ENCODE data around the gene CREG2.
"Not testable (repeated sequence)": the region's sequence is repeated elsewhere in the genome, so short reads cannot be mapped to it uniquely, and the experiment has no call there.

Gene CREG2

GRCh38 chr2:101346909-101347308 lies 40.4 kb downstream of the CREG2 start:
- DNase-seq (ENCODE audit: low spot score), result no peak

- DNase-seq (ENCODE audit: low spot score), result no peak
These were observed 43.2 kb downstream of the CREG2 start for GRCh38 chr2:101344137-101344536.

GRCh38 chr2:101342625-101343008 lies 44.7 kb downstream of the CREG2 start:
- DNase-seq (ENCODE audit: low spot score), result no peak

GRCh38 chr2:101341901-101342624 lies 45.2 kb downstream of the CREG2 start:
- DNase-seq (ENCODE audit: low spot score), result peak; percentile 65

DNA sequence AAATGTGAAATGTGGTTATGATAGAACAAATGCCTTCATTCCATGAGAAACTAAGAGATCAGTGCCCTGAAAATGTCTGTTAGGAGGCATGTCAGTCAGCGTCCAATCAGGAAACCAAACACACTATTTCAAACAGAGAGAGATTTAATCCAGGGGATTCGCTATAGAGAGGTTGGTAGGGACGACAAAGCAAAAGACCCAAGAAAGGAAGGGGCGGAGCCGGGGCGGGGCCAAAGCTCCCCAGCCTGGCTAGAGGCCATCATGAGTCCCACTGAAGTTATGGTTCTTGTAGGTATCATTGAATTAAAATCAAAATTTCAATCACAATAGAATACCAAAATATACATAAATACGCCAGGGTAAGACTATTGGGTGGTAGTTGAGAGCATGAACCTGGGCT lies 45.9 kb downstream of the CREG2 start:
- peak; percentile 26 for DNase-seq (ENCODE audit: low spot score)

DNA sequence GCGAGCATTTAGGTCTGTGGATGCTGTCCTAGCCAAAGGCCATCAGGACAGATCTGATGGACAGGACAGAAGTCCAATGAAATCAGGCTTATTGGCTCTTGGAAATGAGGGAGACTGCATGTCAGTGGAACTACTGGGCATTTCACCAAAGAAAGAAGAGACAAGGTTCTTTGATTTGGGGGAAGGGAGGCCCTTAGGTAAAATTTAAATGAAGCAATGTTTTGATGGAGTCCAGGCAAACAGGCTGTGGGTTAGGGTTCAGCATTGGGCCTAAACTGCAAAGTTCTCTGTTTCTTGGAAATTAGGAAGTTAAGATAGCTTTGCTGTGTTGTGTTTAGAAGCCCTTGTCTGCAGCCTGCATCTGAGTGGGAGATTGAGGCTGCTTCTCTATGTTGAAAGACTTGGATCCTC lies 47.2 kb downstream of the CREG2 start:
- DNase-seq (ENCODE audit: low spot score), result no peak

DNA sequence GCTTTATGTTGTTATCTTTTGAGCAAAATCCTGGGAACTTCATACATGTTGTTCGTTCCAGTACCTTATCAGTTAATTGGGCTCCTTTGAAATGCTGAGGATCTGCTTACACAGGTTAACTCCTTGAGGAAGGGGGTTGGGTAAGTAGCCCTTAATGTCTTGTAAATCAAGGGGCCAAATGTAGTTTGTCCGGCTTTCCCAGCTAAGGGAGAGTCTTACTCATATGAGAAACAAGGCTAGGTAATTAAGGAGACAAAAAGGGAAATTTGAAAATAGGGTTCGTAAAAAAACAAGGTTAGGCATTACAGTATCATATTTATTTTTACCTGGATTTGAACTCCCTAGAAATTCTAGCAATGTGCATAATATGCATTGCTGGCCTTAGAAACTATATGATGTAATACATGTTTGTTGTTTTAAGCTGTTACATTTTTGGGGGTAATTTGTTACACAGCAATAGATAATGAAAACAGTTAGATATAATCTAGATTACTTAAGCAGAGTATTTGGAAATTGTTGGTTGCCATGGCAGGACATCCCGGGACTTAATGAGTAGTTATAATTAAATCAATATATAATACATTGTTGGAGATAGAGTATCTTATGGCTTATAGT lies 47.9 kb downstream of the CREG2 start:
- DNase-seq (ENCODE audit: low spot score), result no peak

DNA sequence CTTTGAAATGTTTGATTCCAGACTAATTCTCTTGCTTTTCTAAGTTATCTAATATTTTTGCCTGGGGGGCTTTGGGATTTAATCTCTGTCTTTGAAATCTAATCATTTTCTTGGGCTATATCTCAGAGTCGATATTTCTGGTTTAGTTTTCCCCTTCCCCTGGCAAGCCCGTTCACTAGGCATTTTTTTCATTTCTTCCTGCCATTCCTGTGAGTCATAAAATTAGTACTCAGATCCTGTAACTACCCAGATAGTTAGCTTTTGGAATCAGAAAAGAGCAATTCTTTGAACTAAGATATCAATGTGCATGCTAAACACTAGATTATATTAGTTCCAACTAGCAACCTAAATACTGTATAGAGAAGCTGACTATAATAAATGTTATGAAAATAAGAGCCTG lies 49.4 kb downstream of the CREG2 start:
- DNase-seq (ENCODE audit: low spot score), result no peak

- DNase-seq (ENCODE audit: low spot score), result no peak
These were observed 54.2 kb downstream of the CREG2 start for GRCh38 chr2:101332885-101333766.

DNA sequence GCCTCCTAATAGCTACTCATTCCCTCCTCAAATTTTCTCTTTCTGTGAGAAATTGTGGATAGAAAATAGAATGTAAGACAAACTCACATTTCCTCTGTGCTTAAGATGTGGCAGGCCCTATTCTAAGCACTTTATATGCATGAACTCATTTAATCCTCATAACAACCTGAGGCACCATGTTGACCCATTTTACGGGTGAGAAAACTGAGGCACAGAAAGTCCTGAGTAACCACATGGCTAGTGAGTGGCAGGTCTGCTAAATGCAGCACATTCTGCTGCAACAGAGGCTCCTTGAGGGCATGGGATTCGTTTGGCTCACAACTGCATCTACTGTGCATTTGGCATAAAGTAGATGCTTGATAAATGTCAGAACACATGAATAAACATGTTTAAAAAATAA lies 56.1 kb downstream of the CREG2 start:
- no peak for DNase-seq (ENCODE audit: low spot score)

DNA sequence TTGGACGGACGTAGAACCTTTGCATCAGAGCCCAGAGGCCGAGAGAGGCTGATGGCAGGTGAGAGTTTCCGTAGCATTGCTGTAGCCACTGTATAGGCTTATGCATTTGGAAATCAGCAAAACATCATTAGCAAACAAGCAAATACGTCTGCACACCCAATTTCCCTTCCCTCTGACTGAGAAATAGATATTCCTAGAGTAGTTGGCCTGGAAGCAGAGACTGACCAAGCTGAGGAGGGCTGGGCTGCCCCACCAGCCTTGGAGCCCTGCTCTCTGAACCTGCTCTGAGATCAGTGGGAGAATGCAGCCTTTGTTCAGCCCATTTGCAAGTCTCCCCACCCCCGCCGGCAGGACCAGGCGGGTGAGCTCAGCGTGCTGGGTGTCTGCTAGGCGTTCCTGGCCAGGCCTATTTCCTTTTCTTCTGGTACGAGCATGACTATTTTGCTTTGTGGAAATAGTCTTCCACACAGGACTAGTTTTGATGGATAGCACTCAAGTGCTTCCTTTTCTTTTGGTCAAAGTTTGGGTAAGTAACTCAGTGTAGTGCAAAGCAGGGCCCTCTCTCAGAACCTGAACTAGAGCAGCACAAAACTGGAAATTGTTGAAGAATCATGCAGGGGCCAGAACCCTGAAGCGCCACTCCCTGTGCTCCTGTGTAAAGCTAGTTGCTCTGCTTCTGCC lies 56.9 kb downstream of the CREG2 start:
- peak; percentile 35 for DNase-seq (ENCODE audit: low spot score)

DNA sequence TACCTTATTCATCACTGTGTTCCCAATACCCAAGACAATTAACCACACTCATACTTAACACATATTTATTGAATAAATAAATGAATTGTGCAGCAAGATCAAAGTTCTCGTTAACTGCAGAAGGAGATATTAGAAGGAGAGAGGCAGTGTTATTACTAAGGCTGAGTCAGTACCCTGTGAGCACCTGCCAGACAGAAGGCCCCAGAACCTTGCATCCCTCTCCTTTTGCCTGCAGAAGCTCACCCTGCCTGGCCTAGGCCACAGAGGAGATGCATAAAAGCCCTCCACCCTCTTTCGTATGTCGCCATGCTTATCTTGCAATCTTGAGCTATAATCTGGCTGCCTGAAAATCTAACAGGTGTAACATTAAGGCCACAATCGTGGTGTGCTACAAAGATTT lies 58.3 kb downstream of the CREG2 start:
- DNase-seq (ENCODE audit: low spot score), result peak; percentile 48

DNA sequence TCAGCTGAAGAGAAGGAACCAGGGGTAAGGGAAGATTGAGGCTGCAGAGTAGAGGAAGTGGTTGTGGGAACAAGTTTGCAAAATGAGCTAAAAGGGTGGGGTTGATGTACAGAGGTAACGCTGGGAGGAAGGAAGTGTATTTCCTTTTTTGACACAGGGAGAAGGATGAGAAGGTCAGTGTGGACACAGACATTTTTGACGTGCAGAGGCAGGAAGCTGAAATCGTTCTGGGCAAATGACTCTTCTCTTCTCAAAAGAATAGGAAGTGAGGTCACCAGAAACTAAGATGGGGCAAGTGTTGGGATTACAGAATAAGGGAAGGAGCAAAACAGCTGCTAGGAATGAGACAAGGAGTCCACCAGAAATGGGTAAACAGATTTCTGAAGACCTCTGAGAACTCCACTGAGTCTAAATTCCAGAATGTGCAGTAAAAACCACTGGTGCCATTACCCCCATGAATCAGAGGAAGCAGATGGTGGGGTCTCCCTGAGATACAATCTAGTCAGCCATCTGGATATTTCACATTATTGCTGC lies 58.8 kb downstream of the CREG2 start:
- DNase-seq (ENCODE audit: low spot score), result peak; percentile 66

DNA sequence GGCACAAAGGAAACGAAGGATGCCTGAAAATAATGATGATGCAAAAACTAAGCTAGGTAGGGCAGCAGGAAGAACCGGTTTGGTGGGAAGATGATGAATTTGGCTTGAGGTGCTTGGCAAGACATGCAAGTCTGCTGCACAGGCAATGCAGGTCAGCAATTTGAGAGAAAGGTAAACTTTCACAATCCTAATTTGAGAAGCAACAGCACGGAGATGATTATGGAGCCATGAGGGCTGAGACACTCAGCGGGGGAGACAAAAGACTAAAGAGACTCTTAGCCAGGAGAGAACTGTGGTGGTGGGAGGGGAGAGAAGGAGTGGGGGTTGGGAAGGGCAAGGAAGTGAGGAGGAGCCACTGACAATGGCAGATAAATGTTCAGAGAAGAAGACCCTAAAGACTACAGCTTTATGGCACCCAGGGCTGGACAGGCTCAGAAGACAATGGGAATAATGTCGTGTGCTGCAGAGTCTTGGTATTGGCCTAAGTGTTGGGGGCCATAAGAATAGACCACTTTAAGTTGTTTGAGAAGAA lies 59.4 kb downstream of the CREG2 start:
- no peak for DNase-seq (ENCODE audit: low spot score)

DNA sequence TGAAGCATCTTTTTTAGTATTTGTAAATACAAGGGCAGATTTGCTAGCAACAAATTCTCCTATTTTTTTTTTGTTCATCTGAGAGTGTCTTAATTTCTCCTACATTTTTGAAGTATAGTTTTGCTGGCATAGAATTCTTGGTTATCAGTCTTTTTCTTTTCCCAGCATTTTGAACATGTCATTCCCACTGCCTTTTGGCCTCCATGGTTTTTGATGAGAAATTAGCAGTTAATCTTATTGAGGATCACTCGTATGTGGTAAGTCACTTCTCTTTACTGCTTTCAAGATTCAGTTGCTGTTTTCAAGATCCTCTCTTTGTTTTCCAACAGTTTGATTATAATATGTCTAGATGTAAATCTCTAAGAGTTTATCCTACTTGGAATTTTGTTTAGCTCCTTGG lies 61.9 kb downstream of the CREG2 start:
- no peak for DNase-seq (ENCODE audit: low spot score)

DNA sequence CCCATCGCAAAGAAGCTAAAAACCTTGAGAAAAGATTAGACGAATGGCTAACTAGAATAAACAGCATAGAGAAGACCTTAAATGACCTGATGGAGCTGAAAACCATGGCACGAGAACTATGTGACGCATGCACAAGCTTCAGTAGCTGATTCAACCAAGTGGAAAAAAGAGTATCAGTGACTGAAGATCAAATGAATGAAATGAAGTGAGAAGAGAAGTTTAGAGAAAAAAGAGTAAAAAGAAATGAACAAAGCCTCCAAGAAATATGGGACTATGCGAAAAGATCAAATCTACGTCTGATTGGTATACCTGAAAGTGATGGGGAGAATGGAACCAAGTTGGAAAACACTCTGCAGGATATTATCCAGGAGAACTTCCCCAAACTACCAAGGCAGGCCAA lies 70.7 kb downstream of the CREG2 start:
- DNase-seq (ENCODE audit: low spot score), result not testable (repeated sequence)

- DNase-seq (ENCODE audit: low spot score), result no peak
These were observed 75.6 kb downstream of the CREG2 start for GRCh38 chr2:101311696-101312017.

- DNase-seq (ENCODE audit: low spot score), result peak; percentile 52
These were observed 76.2 kb downstream of the CREG2 start for GRCh38 chr2:101310834-101311695.

GRCh38 chr2:101310090-101310833 lies 77.0 kb downstream of the CREG2 start:
- no peak for DNase-seq (ENCODE audit: low spot score)

Measured in CD4-positive, alpha-beta T cell treated with Interleukin-15 for 4 hours (primary cell).